Coronary artery (tissue), 2 donors: ENCODE results near the gene LRSAM1.
A peak's percentile ranks its signal among the peaks of the same experiment; 100 is the strongest.

Experiments used
- DNase-seq: peaks from one replicate; pipeline ENCODE4 v3.0.0-alpha.2; 2017; ENCODE audit warnings: low spot score
- H3K27ac ChIP-seq, 2 donors: fragments of 200-600 bp; sonication (generic); one replicate each; pipeline ENCODE4 v1.5.1; 2016 to 2019
- H3K4me3 ChIP-seq: fragments of 200-600 bp; sonication (generic); 2 replicates; pipeline ENCODE4 v1.5.1; 2016; ENCODE audit warnings: mild to moderate bottlenecking, moderate library complexity
- CTCF ChIP-seq: fragments of 200-600 bp; sonication (generic); IDR thresholded peaks from one replicate; pipeline ENCODE4 v1.5.1; 2019; ENCODE audit warnings: antibody characterized with exemption

The LRSAM1 gene

DNA sequence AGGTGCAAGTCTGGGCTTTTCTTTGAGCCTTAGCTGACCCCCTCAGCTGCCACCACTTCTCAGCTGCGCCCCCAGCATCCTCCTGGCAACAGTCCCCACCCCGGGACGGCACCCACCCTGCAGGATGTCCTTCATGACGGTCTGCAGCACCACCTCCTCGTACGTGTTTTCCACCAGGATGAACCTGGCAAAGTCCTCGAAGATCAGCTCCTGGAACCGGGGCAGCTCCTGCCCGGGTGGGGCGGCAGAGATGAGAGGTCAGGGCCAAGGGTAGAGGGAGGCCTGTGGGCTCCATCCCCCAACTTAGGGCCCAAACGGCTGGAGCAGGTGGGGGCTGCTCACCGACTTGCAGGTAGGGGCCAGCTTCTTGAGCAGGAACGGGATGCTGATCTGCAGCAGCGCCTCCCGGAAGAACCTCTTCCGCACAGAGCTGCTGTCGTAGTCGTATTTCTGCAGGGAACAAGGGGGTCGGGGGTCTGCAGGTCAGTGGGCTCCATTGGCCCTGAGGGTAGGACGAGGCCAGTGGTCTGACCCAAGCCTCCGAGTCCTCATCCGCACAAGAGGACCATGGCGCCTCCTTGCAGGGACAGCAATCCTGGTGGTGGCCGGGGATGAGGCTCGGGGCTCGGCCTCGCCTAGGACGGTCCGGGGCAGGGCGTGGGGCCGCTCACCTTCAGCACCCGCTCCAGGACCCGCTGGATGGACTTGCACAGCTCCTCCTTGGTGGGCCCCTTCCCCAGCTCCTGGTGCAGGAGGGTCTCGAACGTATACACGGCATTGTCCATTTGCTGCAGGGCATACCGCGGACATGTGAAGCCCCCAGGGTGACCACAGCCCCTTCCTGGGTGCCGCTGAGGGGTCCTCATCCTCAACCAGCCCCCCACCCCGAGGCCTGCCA lies 56.7 kb downstream of the LRSAM1 start:
- Histone ChIP-seq H3K27ac (no peak overlapping the region), H3K4me3 (no peak overlapping the region)
- no peak for DNase-seq
- no peak for TF ChIP-seq CTCF

DNA sequence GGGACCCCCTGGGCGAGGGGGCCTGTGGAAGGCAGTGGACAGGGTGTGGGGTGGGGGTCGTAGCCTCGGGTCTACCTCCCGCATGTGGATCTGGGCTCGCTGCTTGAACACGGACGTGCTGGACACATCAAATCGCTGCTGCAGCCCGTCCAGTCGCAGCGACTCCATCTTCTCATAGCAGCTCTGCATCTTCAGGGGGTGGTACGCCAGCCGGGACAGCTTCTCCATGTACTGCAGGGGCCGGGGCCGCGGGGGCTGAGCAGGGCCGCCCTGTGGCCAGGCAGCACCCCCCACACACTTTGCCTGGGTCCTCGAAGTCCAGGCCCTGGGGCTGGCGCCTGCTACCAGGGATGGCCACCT lies 57.6 kb downstream of the LRSAM1 start:
- TF ChIP-seq CTCF, result no peak
- no peak for DNase-seq
- Histone ChIP-seq H3K27ac (peak overlapping the region; percentile 71 to 92), H3K4me3 (no peak overlapping the region)

DNA sequence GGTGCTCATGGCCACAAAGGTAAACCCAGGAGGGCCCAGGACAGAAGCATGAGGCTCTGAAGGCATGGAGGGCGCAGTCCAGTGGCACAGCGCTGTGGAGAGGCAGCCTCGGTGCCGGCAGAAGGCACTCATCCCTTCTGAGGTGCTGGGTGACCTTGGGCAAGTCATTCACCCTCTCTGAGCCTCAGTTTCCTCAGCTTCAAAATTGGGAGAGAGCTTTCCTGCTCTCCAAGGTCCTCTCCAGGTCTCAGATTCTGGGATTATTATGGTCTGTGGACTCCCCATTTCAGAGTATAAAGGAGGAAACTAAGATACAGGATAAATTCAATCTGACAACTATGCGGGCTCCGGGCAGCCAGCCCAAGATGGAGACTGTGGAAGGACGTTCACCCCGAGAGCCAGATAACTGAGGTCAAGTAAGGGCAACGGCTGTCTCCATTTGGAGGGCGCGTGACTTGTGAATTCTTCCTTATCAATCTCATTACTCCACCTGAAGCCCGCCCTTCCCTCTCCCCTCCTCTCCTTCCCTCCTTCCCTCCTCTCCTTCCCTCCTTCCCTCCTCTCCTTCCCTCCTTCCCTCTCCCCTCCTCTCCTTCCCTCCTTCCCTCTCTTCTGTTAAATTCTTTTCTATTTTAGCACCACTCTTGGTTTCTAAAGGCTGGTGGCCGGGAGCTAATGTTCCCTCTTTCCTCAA lies 58.1 kb downstream of the LRSAM1 start:
- Histone ChIP-seq H3K4me3 (no peak overlapping the region), H3K27ac (peak overlapping the region; percentile 71 to 92)
- no peak for DNase-seq
- TF ChIP-seq CTCF, result no peak

DNA sequence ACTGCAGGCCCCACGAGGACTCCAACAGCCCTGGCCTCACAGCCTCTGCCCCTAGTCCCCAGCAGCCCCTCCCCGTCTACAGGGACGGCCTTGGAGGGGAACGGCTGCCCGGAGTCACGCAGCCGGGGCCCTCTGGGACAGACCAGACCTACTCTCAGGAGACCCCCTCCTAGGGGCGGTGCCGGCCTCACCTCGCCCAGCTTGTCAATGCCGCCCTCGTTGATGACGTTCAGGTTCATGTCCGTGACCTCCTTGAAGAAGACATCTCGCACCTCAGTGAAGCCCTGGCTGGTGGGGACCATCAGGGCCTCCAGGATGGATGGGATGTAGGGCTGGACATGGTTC lies 58.6 kb downstream of the LRSAM1 start:
- no peak for DNase-seq
- peak overlapping the region; percentile 71 to 92 for H3K27ac ChIP-seq
- TF ChIP-seq CTCF, result no peak
- H3K4me3 ChIP-seq, result no peak overlapping the region

DNA sequence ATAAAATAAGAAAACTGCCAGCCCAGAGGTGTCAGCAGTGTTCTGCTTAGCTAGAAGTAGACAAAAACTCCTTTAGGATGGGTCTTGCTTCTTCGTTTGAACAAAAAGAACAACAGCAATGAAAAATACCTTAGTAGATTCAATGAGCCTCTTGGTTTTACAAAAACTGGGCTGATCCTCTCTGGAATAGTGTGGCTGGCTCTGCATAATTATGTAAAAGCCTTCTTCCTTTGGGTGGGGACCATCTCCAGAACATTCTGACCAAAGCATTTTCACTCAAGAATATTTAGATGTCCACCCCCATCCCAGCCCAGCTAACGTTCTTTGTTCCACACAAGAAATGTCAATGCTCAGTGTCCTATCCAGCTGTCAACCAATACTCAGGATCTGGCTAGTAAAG lies 63.2 kb downstream of the LRSAM1 start:
- no peak overlapping the region for H3K4me3 ChIP-seq
- no peak overlapping the region for H3K27ac ChIP-seq
- no peak for TF ChIP-seq CTCF
- DNase-seq, result no peak

- no peak for TF ChIP-seq CTCF
- no peak overlapping the region for H3K27ac ChIP-seq
- peak; percentile 70 for DNase-seq
These were observed 65.7 kb downstream of the LRSAM1 start for GRCh38 chr9:127516835-127517607.

More at GRCh38 chr9:127516835-127517607, 65.7 kb downstream of the LRSAM1 start:
- H3K4me3 ChIP-seq, result no peak overlapping the region
